ENCODE data around the gene FABP1. TPM values are rescaled to one million over a fixed set of nuclear protein-coding genes. Genes with fewer than 3 reads are reported as not detected.

Gene FABP1
- total and polyA plus RNA-seq, 2 of the 8 experiments (the other 6 are each of a cell fraction or from before 2014, with no cell fraction given), result 0.09 TPM; not detected in 1

- no peak overlapping the region for H3K18ac ChIP-seq (ENCODE audit: extremely low read depth, low read length)
- no peak overlapping the region for H4K8ac ChIP-seq (ENCODE audit: extremely low read depth, insufficient read depth, low read length)
- no peaks in the 10 kb centered on the region; the same call in 1 of the 2 replicates for H3K23me2 ChIP-seq (ENCODE audit: low read depth, low read length)
- no peak overlapping the region for H2AK5ac ChIP-seq (ENCODE audit: low read depth, low read length)
- H2BK20ac ChIP-seq (ENCODE audit: low read length), result no peak overlapping the region
- no peak overlapping the region for H3K9ac ChIP-seq (replicated peaks in 1 of 4; ENCODE audit: extremely low read depth in 1 of 4, low read depth in 3 of 4, low read length in 3 of 4)
- no peak overlapping the region for H2BK120ac ChIP-seq (replicated peaks; ENCODE audit: low read depth, low read length)
- H3K4me2 ChIP-seq (ENCODE audit: insufficient read depth in 1 of 2, low read depth in 2 of 2, low read length in 2 of 2), result no peak overlapping the region
- 0 out of 7 replicates have a peak, but pooled peaks cover 0 to 2% (median 0%) of the 10 kb centered on the region in 4 experiments for H3K27me3 ChIP-seq (replicated peaks in 1 of 4; ENCODE audit: control insufficient read depth in 3 of 4, extremely low read depth in 1 of 4, insufficient read depth in 3 of 4, low read length in 3 of 4)
- FAIRE-seq (no peak), DNase-seq (ENCODE audit: low read depth in 1 of 2, low spot score in 2 of 2) (no peak)
- no peaks in the 10 kb centered on the region for H3K79me1 ChIP-seq (ENCODE audit: low read depth, low read length)
- no peaks in the 10 kb centered on the region for H4K20me1 ChIP-seq (replicated peaks in 1 of 2; ENCODE audit: control insufficient read depth in 1 of 2, insufficient read depth in 2 of 2, low read length in 2 of 2)
- ChIA-PET CTCF (ENCODE audit: partially characterized antibody) (interaction anchor here (1.0 to 4.7 kb wide), 4 partner anchors 19 to 111 kb away, joined by 3 to 26 read pairs (median 4); no protein-coding TSS in a partner anchor), POLR2A (ENCODE audit: partially characterized antibody) (interaction anchor here (4.5 kb wide), 1 partner anchor 155 kb away, joined by 22 read pairs; the partner anchor contains the start of gene RNU2-63P)
- no peak overlapping the region for H4K5ac ChIP-seq (ENCODE audit: insufficient read length, low read depth, low read length)
- H2BK5ac ChIP-seq (ENCODE audit: low read depth, low read length), result no peak overlapping the region
- H4K91ac ChIP-seq (replicated peaks; ENCODE audit: insufficient read length, low read length), result no peak overlapping the region
- H3K9me3 ChIP-seq (ENCODE audit: insufficient read depth in 2 of 2, low read depth in 1 of 2, low read length in 1 of 2), result no peaks in the 10 kb centered on the region; a peak in 1 of 4 replicates
- H3K56ac ChIP-seq (replicated peaks; ENCODE audit: insufficient read length, low read depth, low read length), result no peak overlapping the region
- 100% methylated on average over 1 of the region's 1 CpG; no CpG with 5 or more reads in 1 of the 2 experiments for WGBS, 2 experiments (ENCODE audit: extremely low coverage in 1 of 2, insufficient coverage in 1 of 2, insufficient read length in 1 of 2, insufficient replicate concordance in 2 of 2, low coverage in 1 of 2, low lambda C conversion rate in 2 of 2, missing lambda C conversion rate in 1 of 2)
- H3K79me2 ChIP-seq (ENCODE audit: control insufficient read depth in 1 of 2, insufficient read depth in 2 of 2, low read length in 2 of 2), result no peaks in the 10 kb centered on the region; a peak in 1 of 4 replicates
- H3K4me3 ChIP-seq (ENCODE audit: extremely low read depth in 1 of 4, insufficient read depth in 2 of 4, low read depth in 3 of 4, low read length in 4 of 4), result no peak overlapping the region
- H3K36me3 ChIP-seq (ENCODE audit: control insufficient read depth in 2 of 4, insufficient read depth in 4 of 4, low read length in 3 of 4), result no peaks in the 10 kb centered on the region; a peak in 1 of 8 replicates
- TF ChIP-seq SP4 (IDR thresholded peaks at IDR 0.05; ENCODE audit: low read length) (no peak), RNF2 (IDR thresholded peaks at IDR 0.05; ENCODE audit: borderline replicate concordance, low read depth, low read length, missing control alignments, poor library complexity, severe bottlenecking) (no peak), SP2 (IDR thresholded peaks at IDR 0.05; ENCODE audit: low read length) (no peak)
- peaks cover 0 to 4% (median 1%) of the 10 kb centered on the region in 4 experiments; a peak in 4 of 7 replicates for H3K4me1 ChIP-seq (replicated peaks in 1 of 4; ENCODE audit: control insufficient read depth in 3 of 4, insufficient read depth in 4 of 4, low read length in 3 of 4)
- no peak overlapping the region for H3K27ac ChIP-seq (ENCODE audit: low read depth, low read length)
- H3K4ac ChIP-seq (replicated peaks; ENCODE audit: insufficient read length, low read depth, low read length), result no peak overlapping the region
- H2AFZ ChIP-seq (ENCODE audit: low read length), result no peak overlapping the region
- no peak overlapping the region for H3K23ac ChIP-seq (ENCODE audit: insufficient read length)
- H2BK15ac ChIP-seq (ENCODE audit: low read length), result no peak overlapping the region
- no peak overlapping the region for H3K14ac ChIP-seq (ENCODE audit: insufficient read length)
- no peak overlapping the region for H2BK12ac ChIP-seq (ENCODE audit: low read depth, low read length)
These were observed 44.1 kb upstream of the FABP1 start for GRCh38 chr2:88171966-88172365.

Data from H1 (cell line).